Subcutaneous preadipocyte (primary cell): ENCODE results near the gene CHIC1. TPM values are rescaled to one million over a fixed set of nuclear protein-coding genes. Genes with fewer than 3 reads are reported as not detected.

Experiments
- total RNA-seq: library from RNA; depleted of rRNA; stranded (reverse); fragments of >200 nt; gene quantifications from 2 replicates; pipeline ENCODE4 v1.2.3, GENCODE V29; 2012

Gene CHIC1
- total RNA-seq = 7.8 and 8.1 TPM in 2 replicates

GRCh38 chrX:73562984-73563737 lies at the start of gene CHIC1:
TSS of gene CHIC1 (plus strand) at chrX:73563197. CDS start at chrX:73563285, 88 bp downstream.

Other genes with a start within 250 kb of the CHIC1 start
- not detected in 2 replicates for gene CDX4, start 116.1 kb upstream of the CHIC1 start, total RNA-seq